Karpas-422 (cell line): ENCODE data around the gene STKLD1. TPM values are rescaled to one million over a fixed set of nuclear protein-coding genes. Genes with fewer than 3 reads are reported as not detected.

ENCODE experiments used
- DNase-seq: peaks from one replicate; pipeline ENCODE4 v3.0.0-alpha.2; 2015
- H2AFZ ChIP-seq: fragments of 200-600 bp; sonication (generic); 2 replicates; pipeline ENCODE4 v1.6.1; 2014; ENCODE audit warnings: antibody characterized with exemption, low read length, mixed read lengths
- H3K27ac ChIP-seq: fragments of 200-600 bp; sonication (generic); 2 replicates; pipeline ENCODE4 v1.5.1; 2014; ENCODE audit warnings: mild to moderate bottlenecking, low read length, moderate library complexity
- H3K27me3 ChIP-seq: fragments of 200-600 bp; sonication (generic); 2 replicates; pipeline ENCODE4 v1.6.1; 2014; ENCODE audit warnings: low read length, mixed read lengths
- H3K36me3 ChIP-seq: fragments of 200-600 bp; sonication (generic); 2 replicates; pipeline ENCODE4 v1.6.1; 2014; ENCODE audit warnings: low read length, mixed read lengths; ENCODE audit not compliant: insufficient read depth
- H3K4me1 ChIP-seq: fragments of 200-600 bp; sonication (generic); 2 replicates; pipeline ENCODE4 v1.6.1; 2014; ENCODE audit warnings: mild to moderate bottlenecking, low read length, mixed read lengths
- H3K4me2 ChIP-seq: fragments of 200-600 bp; sonication (generic); 2 replicates; pipeline ENCODE4 v1.6.1; 2014; ENCODE audit warnings: low read length, low read depth, mild to moderate bottlenecking; ENCODE audit not compliant: poor library complexity, severe bottlenecking
- H3K4me3 ChIP-seq: fragments of 200-600 bp; sonication (generic); 2 replicates; pipeline ENCODE4 v1.5.1; 2014; ENCODE audit warnings: mild to moderate bottlenecking, antibody characterized with exemption, low read length, mixed read lengths
- H3K79me2 ChIP-seq: fragments of 200-600 bp; sonication (generic); 2 replicates; pipeline ENCODE4 v1.6.1; 2014; ENCODE audit warnings: mild to moderate bottlenecking, low read length, mixed read lengths
- H3K9ac ChIP-seq: fragments of 200-600 bp; sonication (generic); 2 replicates; pipeline ENCODE4 v1.6.0; 2014; ENCODE audit warnings: low read length
- H3K9me2 ChIP-seq: fragments of 200-600 bp; sonication (generic), shearing (Covaris generic); replicated peaks from 2 replicates; pipeline ENCODE4 v1.6.0; 2014; ENCODE audit warnings: mild to moderate bottlenecking, low read length, moderate library complexity; ENCODE audit not compliant: insufficient read depth
- H3K9me3 ChIP-seq: fragments of 300-700, 200-600 bp; sonication (generic); 2 replicates; pipeline ENCODE4 v1.6.1; 2014; ENCODE audit warnings: low read length, mixed read lengths
- H4K20me1 ChIP-seq: fragments of 200-600 bp; sonication (generic); 2 replicates; pipeline ENCODE4 v1.6.1; 2014; ENCODE audit warnings: mild to moderate bottlenecking, antibody characterized with exemption, low read length, low read depth; ENCODE audit not compliant: insufficient read depth
- small RNA-seq: library from RNA; depleted of rRNA; stranded (forward); fragments of <200 nt; gene quantifications from one replicate; pipeline ENCODE3, GENCODE V24; 2014
- total RNA-seq: library from RNA; depleted of rRNA; stranded (reverse); fragments of >200 nt; shearing (Covaris generic); gene quantifications from 2 replicates; pipeline ENCODE4 v1.2.3, GENCODE V29; 2014; ENCODE audit warnings: low replicate concordance; rRNA removed

The STKLD1 gene
- total RNA-seq, 1 experiment from 2014 or later = 0.93 TPM

- Histone ChIP-seq H3K9me2 (no peaks in the 10 kb centered on the region), H3K4me1 (peaks cover 19% of the 10 kb centered on the region), H3K4me2 (no peak overlapping the region), H3K27ac (no peak overlapping the region), H3K4me3 (no peak overlapping the region), H3K27me3 (no peaks in the 10 kb centered on the region), H3K36me3 (no peaks in the 10 kb centered on the region), H4K20me1 (no peaks in the 10 kb centered on the region), H3K9ac (no peak overlapping the region), H3K79me2 (no peaks in the 10 kb centered on the region), H3K9me3 (no peaks in the 10 kb centered on the region), H2AFZ (no peak overlapping the region)
- DNase-seq = no peak
These were observed 78.9 kb downstream of the STKLD1 start for GRCh38 chr9:133454943-133455673.

Small RNA genes lying within 50 kb of the gene (small RNA-seq; reads per million reads assigned to genes)
- gene RF00019 = not detected
- not detected for gene SNORD24
- not detected for gene SNORD36A
- not detected for gene SNORD36B
- gene SNORD36C = not detected

Other genes with a start within 250 kb of the STKLD1 start
- gene GBGT1, start 212.5 kb upstream of the STKLD1 start, total RNA-seq = 5.2 TPM in 2 replicates
- not detected in 2 replicates for gene OBP2B, start 167.1 kb upstream of the STKLD1 start, total RNA-seq
- gene ABO, start 101.2 kb upstream of the STKLD1 start, total RNA-seq = not detected in 2 replicates
- 5.6 and 22.9 TPM in 2 replicates for gene SURF6, start 40.2 kb upstream of the STKLD1 start, total RNA-seq
- gene MED22, start 28.2 kb upstream of the STKLD1 start, total RNA-seq = 13.6 and 30.6 TPM in 2 replicates
- gene RPL7A, start 28.1 kb upstream of the STKLD1 start, total RNA-seq = 2,407 and 2,991 TPM in 2 replicates
- gene SURF1, start 19.9 kb upstream of the STKLD1 start, total RNA-seq = 35.6 and 40.0 TPM in 2 replicates
- 20.0 and 52.9 TPM in 2 replicates for gene SURF2, start 19.8 kb upstream of the STKLD1 start, total RNA-seq
- 81.1 and 84.1 TPM in 2 replicates for gene SURF4, start 306 bp upstream of the STKLD1 start, total RNA-seq
- 10.5 and 41.9 TPM in 2 replicates for gene REXO4, start 41.6 kb downstream of the STKLD1 start, total RNA-seq
- 0.34 and 1.3 TPM in 2 replicates for gene ADAMTS13, start 46.0 kb downstream of the STKLD1 start, total RNA-seq
- 4.5 and 15.3 TPM in 2 replicates for gene CACFD1, start 83.6 kb downstream of the STKLD1 start, total RNA-seq
- 10.6 and 32.0 TPM in 2 replicates for gene SLC2A6, start 102.7 kb downstream of the STKLD1 start, total RNA-seq
- gene MYMK, start 148.6 kb downstream of the STKLD1 start, total RNA-seq = not detected in 2 replicates
- gene ADAMTSL2, start 158.3 kb downstream of the STKLD1 start, total RNA-seq = not detected in 2 replicates
- gene FAM163B, start 233.0 kb downstream of the STKLD1 start, total RNA-seq = not detected in 2 replicates